ENCODE data around the gene GNL2.

- no peak for TF ChIP-seq CTCF (IDR thresholded peaks at IDR 0.05)
- no peak for TF ChIP-seq POLR2A (IDR thresholded peaks at IDR 0.05)
These were observed 10.2 kb upstream of the GNL2 start for GRCh38 chr1:37605806-37606474.

Data from heart left ventricle (tissue), 13 donors.